Esophagus (tissue), 2 donors: ENCODE data around the gene DUXA. TPM values are rescaled to one million over a fixed set of nuclear protein-coding genes. Genes with fewer than 3 reads are reported as not detected.
A peak's percentile ranks its signal among the peaks of the same experiment; 100 is the strongest.
"Not testable (repeated sequence)": the region's sequence is repeated elsewhere in the genome, so short reads cannot be mapped to it uniquely, and the experiment has no call there.

Experiments used
- H3K27ac ChIP-seq, 2 donors: one replicate each; pipeline ENCODE4 v1.5.1; 2013; ENCODE audit warnings: low read depth in 2 of 2, mild to moderate bottlenecking in 2 of 2, inconsistent platforms in 1 of 2, low read length in 1 of 2, moderate library complexity in 1 of 2
- H3K27me3 ChIP-seq, 2 donors: one replicate each; pipeline ENCODE4 v1.6.1; 2013; ENCODE audit warnings: low read length in 2 of 2, control low read depth in 1 of 2, mild to moderate bottlenecking in 1 of 2; ENCODE audit not compliant: insufficient read depth in 2 of 2, control insufficient read depth in 1 of 2
- H3K36me3 ChIP-seq, 2 donors: one replicate each; pipeline ENCODE4 v1.6.1; 2013; ENCODE audit warnings: low read length in 1 of 2; ENCODE audit not compliant: control insufficient read depth in 2 of 2, insufficient read depth in 2 of 2
- H3K4me1 ChIP-seq, 2 donors: one replicate each; pipeline ENCODE4 v1.6.1; 2013; ENCODE audit warnings: low read length in 1 of 2; ENCODE audit not compliant: control insufficient read depth in 2 of 2, insufficient read depth in 2 of 2
- H3K4me3 ChIP-seq, 2 donors: one replicate each; pipeline ENCODE4 v1.5.1; 2013; ENCODE audit warnings: low read length in 2 of 2, mild to moderate bottlenecking in 2 of 2, low read depth in 1 of 2, moderate library complexity in 1 of 2
- H3K9me3 ChIP-seq, 2 donors: one replicate each; pipeline ENCODE4 v1.6.1; 2013; ENCODE audit warnings: mild to moderate bottlenecking in 2 of 2, low read depth in 1 of 2, low read length in 1 of 2, moderate library complexity in 1 of 2; ENCODE audit not compliant: control insufficient read depth in 2 of 2, insufficient read depth in 1 of 2
- WGBS, 2 donors: extraction: QIAGEN DNeasy Blood & Tissue Kit; methylation state at CpG; one replicate each; pipeline ENCODE4 v1.1.7; 2013; 5-methylcytosine and 5-hydroxymethylcytosine counted together
- polyA plus RNA-seq, 2 donors: library from polyadenylated mRNA; stranded (reverse); fragments of 200-250 nt; gene quantifications; one replicate each; pipeline ENCODE4 v1.2.3, GENCODE V29; 2013
- donor health status: healthy with polysubstance abuse.
- donor health status: Bipolar disorder and iron deficiency.

The DUXA gene
- polyA plus RNA-seq: not detected

DNA sequence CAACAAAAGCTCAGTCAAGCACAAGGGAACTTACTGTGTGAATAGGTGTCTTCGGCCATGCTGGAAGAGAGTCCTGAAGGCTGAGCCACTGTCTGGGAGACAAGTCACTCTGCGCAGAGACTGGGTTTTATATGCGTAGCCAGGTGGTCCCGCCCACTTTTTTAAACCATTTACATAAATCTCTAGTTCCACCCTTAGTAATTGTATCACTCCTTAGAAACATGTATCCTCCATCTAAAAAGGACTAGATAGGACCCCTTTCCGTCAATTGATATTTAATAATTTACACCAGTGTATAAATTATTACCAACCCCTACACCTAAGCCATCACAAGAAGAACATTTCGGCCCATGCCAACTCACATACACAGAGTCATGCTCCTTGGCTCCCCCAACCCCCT lies at the start of gene DUXA:
Gene DUXA, minus strand, starts transcription at position 101 of the 400 bp plus-strand sequence. Its CDS starts 42 bp downstream, at position 59.
- Histone ChIP-seq H3K4me1 (no peaks in the 10 kb centered on the region), H3K4me3 (no peak within 1 kb of the TSS), H3K9me3 (peaks cover 2 to 3% of the 10 kb centered on the region in 2 donors), H3K36me3 (no peaks in the 10 kb centered on the region), H3K27me3 (no peaks in the 10 kb centered on the region), H3K27ac (no peak within 1 kb of the TSS)
- 88 to 89% methylated on average over 6 of the region's 6 CpGs for WGBS, 2 donors

- Histone ChIP-seq H3K36me3 (peaks cover 27 to 29% of the 10 kb centered on the region in 2 donors), H3K27me3 (no peaks in the 10 kb centered on the region), H3K27ac (no peak overlapping the region), H3K9me3 (peaks cover 8 to 24% of the 10 kb centered on the region in 2 donors), H3K4me1 (no peaks in the 10 kb centered on the region), H3K4me3 (no peak overlapping the region)
- 96 to 97% methylated on average over 7 of the region's 7 CpGs for WGBS, 2 donors
Observed at GRCh38 chr19:57212109-57212508, 44.8 kb upstream of the DUXA start.

GRCh38 chr19:57210381-57210780 lies 43.1 kb upstream of the DUXA start:
- 84 to 93% methylated on average over 4 of the region's 4 CpGs for WGBS, 2 donors
- Histone ChIP-seq H3K36me3 (peaks cover 34 to 36% of the 10 kb centered on the region in 2 donors), H3K27ac (no peak overlapping the region), H3K4me3 (no peak overlapping the region), H3K4me1 (no peaks in the 10 kb centered on the region), H3K27me3 (no peaks in the 10 kb centered on the region), H3K9me3 (peaks cover 8 to 30% of the 10 kb centered on the region in 2 donors)

- H3K36me3 ChIP-seq: peaks cover 16 to 19% of the 10 kb centered on the region in 2 donors
- no peak overlapping the region for H3K4me3 ChIP-seq
- H3K4me1 ChIP-seq: peaks cover 0 to 4% of the 10 kb centered on the region in 2 donors
- peaks cover 0 to 6% of the 10 kb centered on the region in 2 donors for H3K9me3 ChIP-seq
- no peak overlapping the region for H3K27ac ChIP-seq
- no peaks in the 10 kb centered on the region for H3K27me3 ChIP-seq
- WGBS, 2 donors: 88 to 91% methylated on average over 5 of the region's 5 CpGs
Observed at GRCh38 chr19:57202160-57202559, 34.9 kb upstream of the DUXA start.

DNA sequence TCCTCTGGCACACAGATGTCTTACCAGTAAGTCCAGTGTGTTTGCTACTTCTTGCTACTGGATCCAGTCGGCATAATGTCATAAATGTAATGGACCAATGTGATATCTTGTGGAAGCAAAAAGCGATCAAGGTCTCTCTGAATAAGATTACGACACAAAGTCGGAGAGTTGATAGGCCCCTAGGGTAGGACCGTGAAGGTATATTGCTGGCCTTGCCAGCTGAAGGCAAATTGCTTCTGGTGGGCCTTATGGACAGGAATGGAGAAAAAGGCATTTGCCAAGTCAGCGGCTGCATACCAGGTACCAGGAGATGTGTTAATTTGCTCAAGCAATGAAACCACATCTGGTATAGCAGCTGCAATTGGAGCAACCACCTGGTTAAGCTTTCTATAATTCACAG lies 30.6 kb upstream of the DUXA start:
- not testable (repeated sequence) for H3K9me3 ChIP-seq, H3K4me1 ChIP-seq, H3K27me3 ChIP-seq, H3K4me3 ChIP-seq, H3K27ac ChIP-seq
- 95 to 97% methylated on average over 6 of the region's 6 CpGs for WGBS, 2 donors
- peaks cover 7 to 24% of the 10 kb centered on the region in 2 donors for H3K36me3 ChIP-seq

- Histone ChIP-seq H3K36me3 (peaks cover 7 to 24% of the 10 kb centered on the region in 2 donors), H3K4me1 (peaks cover 6 to 11% of the 10 kb centered on the region in 2 donors), H3K27me3 (no peaks in the 10 kb centered on the region), H3K4me3 (peak overlapping the region in 1 of 2 donors; percentile 78), H3K9me3 (no peaks in the 10 kb centered on the region), H3K27ac (no peak overlapping the region)
- WGBS, 2 donors: 81 to 84% methylated on average over 5 of the region's 5 CpGs
Observed at GRCh38 chr19:57192993-57193392, 25.7 kb upstream of the DUXA start.

GRCh38 chr19:57192077-57192420 lies 24.8 kb upstream of the DUXA start:
- peaks cover 7 to 21% of the 10 kb centered on the region in 2 donors for H3K36me3 ChIP-seq
- H3K4me1 ChIP-seq: peaks cover 6 to 11% of the 10 kb centered on the region in 2 donors
- H3K27me3 ChIP-seq: no peaks in the 10 kb centered on the region
- H3K27ac ChIP-seq: peak overlapping the region; percentile 90 to 93
- H3K9me3 ChIP-seq: no peaks in the 10 kb centered on the region
- peak overlapping the region; percentile 78 to 97 for H3K4me3 ChIP-seq
- 8 to 10% methylated on average over 9 of the region's 9 CpGs for WGBS, 2 donors

DNA sequence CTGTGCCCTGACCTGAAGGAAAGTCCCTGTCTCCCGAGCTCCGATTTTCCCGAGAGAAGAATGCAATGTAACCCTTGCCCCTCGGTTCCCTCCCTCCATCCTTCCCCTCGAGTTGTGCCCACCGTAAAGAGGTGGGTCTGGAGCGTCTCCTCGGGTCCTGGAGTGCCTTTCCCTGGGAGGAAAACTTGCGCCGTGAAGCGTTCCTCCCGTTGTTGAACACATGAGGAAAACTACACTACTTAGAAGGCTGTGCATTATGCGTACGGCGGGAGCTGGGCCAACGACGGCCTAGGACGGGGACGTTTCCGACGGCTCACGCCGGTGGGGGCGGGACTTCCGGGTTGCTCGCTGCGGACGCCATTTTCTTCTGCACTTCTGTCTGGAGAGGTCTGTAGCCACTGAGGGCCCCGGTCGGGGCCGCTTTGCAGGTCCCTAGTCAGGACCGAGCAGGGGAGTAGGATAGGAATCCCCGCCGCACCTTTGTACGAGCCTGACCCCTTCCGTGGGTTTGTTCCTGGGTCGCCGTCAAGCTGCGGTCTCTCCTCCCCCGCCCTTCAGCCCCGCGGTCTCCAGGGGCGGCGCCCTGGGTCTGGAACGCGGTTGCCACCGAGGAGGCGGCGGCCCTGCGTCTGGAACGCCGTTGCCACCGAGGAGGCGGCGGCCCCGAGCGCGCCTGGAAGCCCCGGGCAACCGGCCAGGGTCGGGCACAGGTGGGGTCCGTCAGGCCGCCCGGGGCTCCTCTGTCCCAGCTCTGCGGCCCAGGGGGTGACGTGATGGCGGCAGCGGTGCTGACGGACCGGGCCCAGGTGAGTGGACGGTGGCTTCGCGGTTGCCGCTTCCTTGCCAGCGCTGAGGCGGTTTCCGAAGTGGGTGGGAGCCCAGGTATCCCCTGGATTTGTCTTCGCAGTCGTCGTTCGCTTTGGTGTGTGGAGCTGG lies 24.1 kb upstream of the DUXA start, which contains the start of gene ZNF264:
Gene ZNF264, plus strand, starts transcription at position 360 of the 936 bp plus-strand sequence. Its CDS starts 414 bp downstream, at position 774.
- Histone ChIP-seq H3K27ac (peak within 1 kb of the TSS; percentile 90 to 93), H3K36me3 (peaks cover 7 to 19% of the 10 kb centered on the region in 2 donors), H3K4me1 (peaks cover 6 to 11% of the 10 kb centered on the region in 2 donors), H3K4me3 (peak within 1 kb of the TSS; percentile 78 to 97), H3K27me3 (no peaks in the 10 kb centered on the region), H3K9me3 (peaks cover 0 to 3% of the 10 kb centered on the region in 2 donors)
- WGBS, 2 donors: 1% methylated on average over 81 of the region's 81 CpGs

- Histone ChIP-seq H3K27ac (no peak overlapping the region), H3K36me3 (peaks cover 0 to 9% of the 10 kb centered on the region in 2 donors), H3K9me3 (peaks cover 0 to 3% of the 10 kb centered on the region in 2 donors), H3K27me3 (no peaks in the 10 kb centered on the region), H3K4me3 (no peak overlapping the region), H3K4me1 (peaks cover 6 to 11% of the 10 kb centered on the region in 2 donors)
- 89 to 94% methylated on average over 3 of the region's 3 CpGs for WGBS, 2 donors
Observed at GRCh38 chr19:57190301-57190700, 23.0 kb upstream of the DUXA start.
